Panc1 (cell line): Measurements from ENCODE around the gene DLGAP1. TPM values are rescaled to one million over a fixed set of nuclear protein-coding genes. Genes with fewer than 3 reads are reported as not detected.

Experiments used
- ATAC-seq: fragments of 200-7000 bp; cut with Tn5 transposase; 2 replicates; pipeline ENCODE4 v1.9.1; 2020; ENCODE audit warnings: mild to moderate bottlenecking, moderate library complexity
- BruUV-seq: library from RNA; stranded (reverse); fragments of 400-500 nt; replicated peaks from 2 replicates; lab custom pipeline; 2021; lab: Mats Ljungman, UMichigan
- CTCF ChIA-PET: fragments of 300-600 bp; sonication (Branson Sonifier 250); formaldehyde crosslinking; loops from one replicate; lab custom pipeline; 2022; ENCODE audit warnings: antibody characterized with exemption; lab: Charles Lee
- POLR2A ChIA-PET: fragments of 300-600 bp; sonication (Branson Sonifier 250); formaldehyde crosslinking; loops from one replicate; lab custom pipeline; 2022; ENCODE audit warnings: antibody characterized with exemption; lab: Charles Lee
- DNase-seq: peaks from one replicate; pipeline ENCODE4 v3.0.0-alpha.2; 2010; ENCODE audit warnings: low read depth, low spot score
- H3K27ac ChIP-seq: 2 replicates; pipeline ENCODE4 v1.5.1; 2011; ENCODE audit warnings: mild to moderate bottlenecking, low read length, inconsistent platforms
- H3K27me3 ChIP-seq: fragments of 200-500 bp; sonication (Bioruptor generic); 2 replicates; pipeline ENCODE4 v1.6.0; 2014; ENCODE audit warnings: low read length, inconsistent platforms; ENCODE audit not compliant: control insufficient read depth, insufficient read depth
- H3K36me3 ChIP-seq: fragments of 200-500 bp; sonication (Bioruptor generic); 2 replicates; pipeline ENCODE4 v1.5.1; 2014; ENCODE audit warnings: inconsistent platforms, mild to moderate bottlenecking, low read length, moderate library complexity; ENCODE audit not compliant: control insufficient read depth, insufficient read depth
- H3K4me1 ChIP-seq: 2 replicates; pipeline ENCODE4 v1.5.1; 2011; ENCODE audit warnings: inconsistent platforms, mild to moderate bottlenecking, low read length, moderate library complexity; ENCODE audit not compliant: control insufficient read depth, insufficient read depth
- H3K4me3 ChIP-seq, 2 experiments: 2 replicates each; pipeline ENCODE4 v1.5.1; 2011 to 2012; ENCODE audit warnings: low read depth in 2 of 2, low read length in 2 of 2, mild to moderate bottlenecking in 2 of 2, inconsistent platforms in 1 of 2, moderate library complexity in 1 of 2
- H3K9me3 ChIP-seq: fragments of 200-500 bp; sonication (Bioruptor generic); 2 replicates; pipeline ENCODE4 v1.5.1; 2014; ENCODE audit warnings: low read depth, mild to moderate bottlenecking, inconsistent platforms, low read length, moderate library complexity; ENCODE audit not compliant: control insufficient read depth, insufficient read depth
- CTCF ChIP-seq: fragments of 450-650 bp; IDR thresholded peaks from 2 replicates; pipeline ENCODE4 v1.5.1; 2017; ENCODE audit warnings: mild to moderate bottlenecking
- POLR2AphosphoS5 ChIP-seq: IDR thresholded peaks from 2 replicates; pipeline ENCODE4 v1.6.1; 2012; ENCODE audit warnings: mild to moderate bottlenecking, low read depth, low read length, moderate library complexity
- SIN3A ChIP-seq: IDR thresholded peaks from 2 replicates; pipeline ENCODE4 v1.6.1; 2012; ENCODE audit warnings: low read depth, mild to moderate bottlenecking, low read length, moderate library complexity, borderline replicate concordance; ENCODE audit not compliant: insufficient read depth
- TCF7L2 ChIP-seq: IDR thresholded peaks from 2 replicates; pipeline ENCODE4 v1.6.1; 2011; ENCODE audit warnings: mild to moderate bottlenecking, low read depth, low read length, inconsistent platforms
- in situ Hi-C: cut with HindIII; loops from 2 replicates; pipeline ENCODE4 v1.10.0; 2016; ENCODE audit warnings: low sequenced_read_pairs, low pct_unique_long_range_greater_than_20kb
- intact Hi-C: fragments of 100-400 bp; cut with micrococcal nuclease; formaldehyde crosslinking; loops from one replicate; pipeline ENCODE4 v1.10.0; 2022; ENCODE audit not compliant: unreplicated experiment
- total RNA-seq: library from RNA; stranded (reverse); gene quantifications from one replicate; pipeline ENCODE4 v1.2.1, GENCODE V29; 2021; ENCODE audit not compliant: unreplicated experiment
- TF ChIP-seq, protein P1 (sequence below), 2 experiments: IDR thresholded peaks; 2 replicates each; pipeline ENCODE4 v1.6.1; 2011 to 2012; ENCODE audit warnings: low read depth in 2 of 2, control low read depth in 1 of 2, low read length in 1 of 2, mild to moderate bottlenecking in 1 of 2, moderate library complexity in 1 of 2; ENCODE audit not compliant: insufficient read depth in 1 of 2

The DLGAP1 gene
- total RNA-seq, 1 experiment from 2014 or later, result 1.8 TPM

- no peaks in the 10 kb centered on the region for H3K9me3 ChIP-seq
- H3K27ac ChIP-seq, result no peak overlapping the region
- TF ChIP-seq SIN3A (no peak), POLR2AphosphoS5 (no peak)
- no peaks in the 10 kb centered on the region for H3K27me3 ChIP-seq
- H3K4me3 ChIP-seq, result no peak overlapping the region
- no TSS peak for BruUV-seq
- in situ Hi-C loops, result no loop called here
- intact Hi-C loops, result no loop called here
- ChIA-PET POLR2A (interaction anchor here (0.7 kb wide), 1 partner anchor 101 kb away, joined by 3 read pairs; no protein-coding TSS in a partner anchor), CTCF (no interaction called here)
- ATAC-seq, result no peak
- DNase-seq, result no peak
- H3K36me3 ChIP-seq, result no peaks in the 10 kb centered on the region
- H3K4me1 ChIP-seq, result no peaks in the 10 kb centered on the region
These were observed 170.6 kb downstream of the DLGAP1 start for GRCh38 chr18:4284528-4284927.

DNA sequence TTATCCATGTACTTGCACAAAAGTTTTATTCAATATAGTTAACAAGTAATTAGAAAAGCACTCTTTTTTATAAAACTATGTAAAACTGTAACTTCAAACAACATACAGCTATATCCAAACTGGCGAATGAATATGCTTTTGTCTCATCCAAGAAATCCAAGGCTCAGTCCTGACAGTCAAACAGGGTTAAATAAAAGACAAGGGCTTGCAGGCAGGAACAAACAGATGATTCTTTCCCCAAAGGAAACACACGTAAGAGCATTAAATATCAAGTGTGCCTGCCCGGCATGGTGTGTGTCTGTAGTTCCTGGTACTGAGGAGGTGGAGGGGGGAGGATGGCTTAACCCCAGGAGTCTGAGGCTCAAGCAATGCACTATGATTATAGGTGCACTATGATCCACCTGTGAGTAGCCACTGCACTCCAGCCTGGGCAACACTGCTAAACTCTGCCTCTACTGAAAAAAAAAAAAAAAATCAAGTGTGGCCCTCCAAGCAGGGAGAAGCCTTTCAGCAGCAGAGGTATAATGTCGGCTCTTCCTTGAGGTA lies 171.3 kb downstream of the DLGAP1 start:
- in situ Hi-C loops (no loop called here), intact Hi-C loops (no loop called here)
- TF ChIP-seq TCF7L2 (no peak), SIN3A (no peak), POLR2AphosphoS5 (no peak), CTCF (no peak)
- TF ChIP-seq, protein P1, sequence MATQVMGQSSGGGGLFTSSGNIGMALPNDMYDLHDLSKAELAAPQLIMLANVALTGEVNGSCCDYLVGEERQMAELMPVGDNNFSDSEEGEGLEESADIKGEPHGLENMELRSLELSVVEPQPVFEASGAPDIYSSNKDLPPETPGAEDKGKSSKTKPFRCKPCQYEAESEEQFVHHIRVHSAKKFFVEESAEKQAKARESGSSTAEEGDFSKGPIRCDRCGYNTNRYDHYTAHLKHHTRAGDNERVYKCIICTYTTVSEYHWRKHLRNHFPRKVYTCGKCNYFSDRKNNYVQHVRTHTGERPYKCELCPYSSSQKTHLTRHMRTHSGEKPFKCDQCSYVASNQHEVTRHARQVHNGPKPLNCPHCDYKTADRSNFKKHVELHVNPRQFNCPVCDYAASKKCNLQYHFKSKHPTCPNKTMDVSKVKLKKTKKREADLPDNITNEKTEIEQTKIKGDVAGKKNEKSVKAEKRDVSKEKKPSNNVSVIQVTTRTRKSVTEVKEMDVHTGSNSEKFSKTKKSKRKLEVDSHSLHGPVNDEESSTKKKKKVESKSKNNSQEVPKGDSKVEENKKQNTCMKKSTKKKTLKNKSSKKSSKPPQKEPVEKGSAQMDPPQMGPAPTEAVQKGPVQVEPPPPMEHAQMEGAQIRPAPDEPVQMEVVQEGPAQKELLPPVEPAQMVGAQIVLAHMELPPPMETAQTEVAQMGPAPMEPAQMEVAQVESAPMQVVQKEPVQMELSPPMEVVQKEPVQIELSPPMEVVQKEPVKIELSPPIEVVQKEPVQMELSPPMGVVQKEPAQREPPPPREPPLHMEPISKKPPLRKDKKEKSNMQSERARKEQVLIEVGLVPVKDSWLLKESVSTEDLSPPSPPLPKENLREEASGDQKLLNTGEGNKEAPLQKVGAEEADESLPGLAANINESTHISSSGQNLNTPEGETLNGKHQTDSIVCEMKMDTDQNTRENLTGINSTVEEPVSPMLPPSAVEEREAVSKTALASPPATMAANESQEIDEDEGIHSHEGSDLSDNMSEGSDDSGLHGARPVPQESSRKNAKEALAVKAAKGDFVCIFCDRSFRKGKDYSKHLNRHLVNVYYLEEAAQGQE (IDR thresholded peaks at IDR 0.05; ENCODE audit: insufficient read depth in 1 of 2, low read depth in 2 of 2, low read length in 1 of 2), result no peak
- ATAC-seq, result no peak
- no peaks in the 10 kb centered on the region for H3K9me3 ChIP-seq
- H3K4me1 ChIP-seq, result no peaks in the 10 kb centered on the region
- ChIA-PET POLR2A (interaction anchor here (0.7 kb wide), 1 partner anchor 102 kb away, joined by 3 read pairs; no protein-coding TSS in a partner anchor), CTCF (no interaction called here)
- no peaks in the 10 kb centered on the region for H3K36me3 ChIP-seq
- no peak for DNase-seq
- no peak overlapping the region for H3K27ac ChIP-seq
- BruUV-seq, result no TSS peak
- no peaks in the 10 kb centered on the region for H3K27me3 ChIP-seq
- H3K4me3 ChIP-seq, result no peak overlapping the region

DNA sequence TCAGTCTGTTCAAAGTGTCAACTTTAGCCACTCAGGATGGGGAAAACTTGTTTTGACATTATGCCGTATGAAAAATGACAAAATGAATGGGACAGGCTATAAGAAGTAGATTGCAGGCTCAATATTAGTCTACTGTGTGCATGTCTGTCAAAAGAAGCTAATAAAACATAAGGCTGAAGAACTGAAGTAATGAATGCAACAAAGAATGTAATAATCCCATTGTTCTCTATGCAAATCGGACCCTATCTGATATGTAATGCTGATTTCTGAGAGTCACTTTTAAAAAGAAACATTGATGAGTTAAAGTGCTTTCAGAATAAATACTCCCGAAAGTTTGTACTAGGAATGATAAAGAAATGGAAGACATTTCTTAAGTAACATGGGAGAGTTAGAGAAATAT lies 172.2 kb downstream of the DLGAP1 start:
- no peak overlapping the region for H3K4me3 ChIP-seq
- ChIA-PET POLR2A (no interaction called here), CTCF (no interaction called here)
- intact Hi-C loops (no loop called here), in situ Hi-C loops (no loop called here)
- no peak for DNase-seq
- ATAC-seq, result no peak
- TF ChIP-seq, protein P1 (IDR thresholded peaks at IDR 0.05; ENCODE audit: insufficient read depth in 1 of 2, low read depth in 2 of 2, low read length in 1 of 2), result no peak
- TF ChIP-seq CTCF (no peak), SIN3A (no peak), TCF7L2 (no peak), POLR2AphosphoS5 (no peak)
- no peak overlapping the region for H3K27ac ChIP-seq
- no peaks in the 10 kb centered on the region for H3K36me3 ChIP-seq
- no peaks in the 10 kb centered on the region for H3K4me1 ChIP-seq
- H3K27me3 ChIP-seq, result no peaks in the 10 kb centered on the region
- no peaks in the 10 kb centered on the region for H3K9me3 ChIP-seq
- BruUV-seq, result no TSS peak
